Measurements from ENCODE around the gene GPC5.

GPC5 gene

DNA sequence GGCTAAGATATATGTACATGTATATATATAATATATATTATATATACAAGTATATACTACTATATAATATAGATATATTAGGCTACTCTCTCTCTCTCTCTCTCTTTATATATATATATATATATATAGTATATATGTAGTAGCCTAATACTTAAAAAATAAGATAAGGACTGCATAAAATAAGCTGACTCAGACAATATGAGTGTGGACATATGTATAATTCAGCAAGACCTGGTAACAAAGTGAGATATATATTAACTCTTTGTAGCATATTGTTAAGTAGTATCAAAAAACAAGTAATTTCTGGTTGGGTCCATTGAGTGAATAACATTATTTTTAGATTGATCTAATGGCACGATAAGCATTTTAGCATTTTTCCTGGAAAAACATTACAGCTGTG lies 509.0 kb downstream of the GPC5 start:
- DNase-seq, result no peak

DNA sequence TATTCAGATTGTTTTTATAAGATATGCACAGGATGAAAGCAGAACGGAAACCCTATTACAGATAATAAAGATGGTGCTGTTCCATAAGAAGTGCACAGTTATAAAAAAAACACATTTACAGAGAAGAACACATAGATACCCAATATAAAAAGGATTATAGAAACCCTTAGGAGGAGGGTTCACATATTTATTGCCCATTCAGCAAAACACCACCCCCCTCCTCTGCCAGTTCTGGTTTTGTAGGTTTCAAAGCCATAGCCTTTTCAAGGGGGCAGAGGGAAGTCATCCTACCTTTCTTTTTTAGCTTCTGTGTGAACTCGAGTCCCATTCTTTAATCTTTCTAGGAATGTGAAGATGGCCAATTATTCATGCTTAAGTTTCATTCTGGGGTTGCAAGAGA lies 511.2 kb downstream of the GPC5 start:
- DNase-seq, result no peak

DNA sequence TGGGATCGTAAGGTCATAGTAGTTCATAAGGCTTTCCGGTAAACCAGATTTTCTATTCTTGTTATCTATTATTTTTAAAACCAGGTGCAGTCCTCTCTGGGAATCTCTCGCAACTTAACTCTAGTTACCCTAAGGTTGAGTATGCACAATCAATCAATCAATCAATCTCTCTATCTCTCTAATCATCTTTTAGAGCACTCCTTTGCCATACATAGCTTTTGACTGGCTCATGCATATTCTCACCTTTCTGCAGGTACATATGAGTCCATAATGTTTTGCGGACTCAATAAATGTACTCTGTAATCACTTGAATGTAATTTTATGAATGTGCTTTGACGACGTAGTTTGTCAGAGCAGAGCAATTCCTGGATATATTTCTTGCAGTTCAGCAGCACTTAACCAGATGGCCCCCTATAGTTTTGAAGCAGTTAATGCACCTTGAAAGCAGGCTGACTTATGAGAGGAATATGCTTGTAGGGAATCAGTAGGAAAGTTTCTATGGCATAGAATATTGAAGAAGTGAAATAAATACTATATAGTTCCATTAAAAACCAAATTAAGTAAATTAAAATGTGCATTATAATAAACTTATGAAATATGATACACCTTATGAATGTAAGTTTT lies 524.7 kb downstream of the GPC5 start:
- DNase-seq, result no peak

DNA sequence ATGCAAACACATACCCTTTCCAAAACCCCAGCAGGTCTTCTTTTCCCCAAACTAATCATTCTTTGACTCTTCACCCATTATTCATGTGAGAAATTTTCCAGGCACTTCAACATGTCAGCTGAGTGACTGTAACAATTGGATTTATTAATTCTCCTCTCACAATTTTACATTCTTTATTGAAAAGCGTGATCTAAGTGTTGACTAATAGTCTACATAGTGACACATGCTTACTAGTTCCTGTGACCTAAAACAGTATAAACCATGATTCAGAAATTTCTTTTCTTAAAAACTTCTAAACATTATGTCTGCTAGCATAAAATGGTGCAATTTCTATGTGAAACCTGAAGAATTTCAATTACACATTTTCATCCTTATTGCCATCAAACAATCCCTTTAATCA lies 532.3 kb downstream of the GPC5 start:
- DNase-seq, result no peak

DNA sequence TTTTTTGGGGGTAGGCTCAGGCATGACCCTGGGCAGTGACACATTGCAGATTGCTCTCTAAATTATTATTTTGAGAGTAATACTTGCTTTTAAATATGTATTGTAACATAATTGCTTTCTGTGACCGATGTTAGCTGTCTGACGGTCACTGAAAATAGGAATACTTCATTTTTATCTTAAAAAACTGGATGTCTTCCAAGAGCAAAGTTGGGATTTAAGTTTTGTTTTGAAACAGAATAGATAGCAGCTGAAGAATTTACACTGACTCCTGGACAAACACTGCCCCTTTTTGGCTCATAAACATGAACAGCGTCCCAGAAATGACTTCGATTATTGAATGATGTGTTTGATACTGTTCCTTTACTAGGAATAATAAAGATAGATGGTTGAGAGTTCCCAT lies 535.9 kb downstream of the GPC5 start:
- no peak for DNase-seq

DNA sequence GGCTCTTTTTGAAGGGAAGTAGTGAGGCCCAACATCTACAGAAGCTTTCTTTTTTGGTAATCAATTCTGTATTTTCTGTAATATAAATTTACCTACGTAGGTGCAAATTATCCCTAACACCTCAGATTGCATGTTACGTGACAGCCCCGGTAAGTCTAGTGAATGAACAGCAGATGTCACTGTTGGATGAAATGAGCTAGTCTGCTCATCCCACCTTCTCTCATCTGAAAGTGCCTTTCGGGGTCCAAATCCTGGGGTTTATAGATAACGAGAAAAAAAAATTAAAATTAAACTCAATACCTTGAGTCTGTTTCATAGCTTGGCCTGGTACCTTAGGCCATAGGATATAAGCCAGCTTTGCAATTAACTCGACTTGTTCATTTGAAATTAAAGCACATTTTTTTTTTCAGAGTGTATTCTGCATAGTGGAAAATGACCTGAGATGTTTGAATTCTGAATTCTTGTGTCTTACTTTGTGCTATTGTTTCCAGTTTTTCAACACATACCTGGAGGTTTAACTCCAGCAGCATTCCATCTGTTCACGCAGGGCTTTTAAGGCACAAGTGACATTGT lies 548.2 kb downstream of the GPC5 start:
- no peak for DNase-seq

DNA sequence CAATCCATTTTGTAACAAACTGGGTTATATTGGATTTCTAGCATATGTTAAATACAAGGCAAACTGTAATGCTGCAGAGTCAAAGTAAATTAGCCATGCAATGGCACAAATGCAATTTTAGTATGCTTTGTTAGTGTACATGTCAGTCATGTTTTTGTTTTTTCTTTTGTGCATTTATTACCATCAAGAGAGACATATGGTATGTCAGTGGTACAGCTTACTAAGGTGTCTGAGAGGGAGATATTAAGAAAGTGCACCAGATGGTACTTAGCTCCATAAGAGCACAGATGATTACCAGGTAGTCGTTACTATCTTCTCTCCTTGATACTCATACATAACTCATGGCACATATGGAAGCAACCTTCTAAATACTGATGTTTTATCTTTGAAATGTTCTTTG lies 550.3 kb downstream of the GPC5 start:
- DNase-seq, result no peak

DNA sequence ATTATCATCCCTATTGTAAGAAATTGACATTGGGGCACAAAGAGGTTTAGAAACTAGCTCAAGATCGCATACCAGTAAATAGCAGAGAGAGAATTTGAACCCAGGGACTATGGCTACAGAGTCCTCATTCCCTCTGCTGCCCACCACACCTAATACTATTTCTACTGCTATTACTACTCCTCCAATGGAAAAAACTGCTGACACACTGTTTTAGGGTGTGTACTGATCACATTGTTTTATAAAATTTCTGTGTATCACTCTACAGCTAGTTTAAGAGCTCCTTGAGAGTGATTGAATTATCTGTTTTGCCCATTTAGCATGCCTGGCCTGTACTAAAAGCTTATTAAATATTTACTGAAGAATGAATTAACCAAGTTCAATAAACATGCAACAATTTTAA lies 552.4 kb downstream of the GPC5 start:
- DNase-seq, result no peak

DNA sequence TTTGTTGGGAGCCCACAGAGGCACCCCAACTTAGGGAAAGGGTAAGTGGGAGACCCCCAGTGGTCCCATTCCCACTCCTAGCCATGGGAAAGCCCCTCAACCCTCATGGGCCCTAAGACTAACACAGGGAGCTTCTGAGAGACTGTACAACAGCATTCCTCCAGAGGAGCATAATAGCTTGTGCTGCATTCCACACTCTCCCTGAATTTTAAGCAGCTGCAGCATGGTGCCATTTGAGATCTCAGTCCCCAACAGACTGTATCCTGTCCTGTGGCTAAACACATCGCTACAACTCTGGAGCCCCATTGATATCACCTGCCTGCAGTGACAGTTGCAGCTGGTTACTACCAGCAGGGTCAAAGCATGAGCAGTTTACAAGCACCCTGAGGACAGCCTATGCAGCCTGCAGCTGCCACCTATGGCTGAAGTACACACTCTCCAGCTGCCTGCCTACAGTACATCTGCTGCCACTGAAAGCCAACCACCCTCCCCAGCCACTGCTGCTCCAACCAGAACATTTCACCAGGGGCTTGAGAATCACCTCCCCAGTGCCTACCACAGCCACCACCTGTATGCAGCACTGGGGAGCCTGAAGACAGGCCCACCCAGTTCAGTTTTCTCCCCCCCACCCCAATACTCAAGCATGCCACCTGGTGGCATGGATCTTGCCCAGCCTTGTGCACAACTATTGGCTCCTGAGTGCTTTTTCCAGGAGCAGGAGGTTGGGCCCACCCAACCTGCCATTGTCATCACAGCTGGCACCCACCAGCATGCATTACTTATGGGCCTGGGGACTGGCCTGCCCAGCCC lies 557.3 kb downstream of the GPC5 start:
- no peak for DNase-seq

DNA sequence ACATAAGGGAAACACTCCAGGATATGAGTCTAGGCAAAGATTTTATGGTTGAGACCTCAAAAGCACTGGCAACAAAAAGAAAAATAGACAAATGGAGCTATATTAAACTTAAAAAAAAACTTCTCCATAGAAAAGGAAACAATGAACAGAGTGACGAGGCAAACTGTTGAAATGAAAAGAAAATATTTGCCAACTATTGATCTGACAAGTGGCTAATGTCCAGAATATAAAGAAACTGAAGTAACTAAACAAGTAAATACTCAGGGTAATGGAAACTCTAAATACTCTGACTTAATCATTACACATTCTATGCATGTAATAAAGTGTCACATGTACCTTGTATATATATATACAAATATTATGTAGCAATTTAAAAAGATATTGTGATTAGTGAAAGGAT lies 562.5 kb downstream of the GPC5 start:
- DNase-seq, result no peak

DNA sequence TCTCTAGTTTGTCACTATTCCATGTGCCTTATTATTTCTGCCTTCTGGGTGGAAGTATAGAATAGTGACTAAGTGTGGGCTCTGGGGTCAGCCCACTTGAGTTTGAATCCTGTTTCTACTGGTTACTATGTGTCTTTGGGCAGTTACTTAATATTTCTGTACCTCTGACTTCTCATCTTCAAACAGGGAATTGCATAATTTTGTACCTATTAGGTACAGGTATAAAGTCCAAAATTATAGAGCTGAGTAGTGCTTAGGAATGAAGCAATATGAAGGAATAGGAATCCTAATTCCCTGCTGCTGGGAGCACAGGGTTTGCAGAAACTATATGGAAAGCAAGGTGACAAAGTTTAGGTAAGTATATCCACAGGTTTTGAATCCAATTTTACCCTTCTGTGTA lies 564.5 kb downstream of the GPC5 start:
- no peak for DNase-seq

DNA sequence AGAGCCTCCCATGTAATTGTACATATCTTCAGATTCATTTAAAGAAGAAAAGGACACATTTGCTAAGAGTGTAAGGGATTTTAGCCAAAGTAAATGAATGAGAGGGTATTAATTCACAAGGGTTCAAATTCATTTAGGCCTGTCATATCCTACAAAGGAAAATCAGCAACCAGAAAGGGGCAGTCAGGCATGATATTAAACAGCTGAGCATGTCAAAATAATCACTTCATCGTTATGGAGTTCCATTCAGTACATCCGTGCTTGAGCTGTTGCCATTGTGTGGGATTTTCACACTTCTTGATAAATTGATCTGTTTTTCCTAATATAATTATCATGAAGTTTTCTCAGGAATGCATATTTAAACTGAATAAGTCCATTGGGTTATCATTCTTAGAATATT lies 567.1 kb downstream of the GPC5 start:
- no peak for DNase-seq

DNA sequence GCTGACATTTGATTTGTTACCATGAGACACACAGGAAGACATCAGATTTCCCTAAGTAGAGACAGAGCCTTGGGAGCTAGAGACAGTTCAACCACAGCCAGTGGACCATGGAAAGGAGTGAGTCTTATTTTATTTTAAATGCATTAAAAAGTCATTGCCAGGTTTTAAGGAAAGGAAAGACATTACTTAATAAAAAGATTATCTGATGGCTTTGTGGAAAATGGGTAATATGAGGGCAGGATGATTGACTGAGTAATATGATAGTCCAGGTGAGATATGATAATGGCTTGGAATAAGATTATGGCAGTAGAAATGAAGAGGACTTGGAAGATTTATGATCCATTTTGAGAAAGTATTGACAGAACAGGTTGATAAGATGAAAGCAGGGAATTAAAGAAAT lies 580.1 kb downstream of the GPC5 start:
- DNase-seq, result no peak

DNA sequence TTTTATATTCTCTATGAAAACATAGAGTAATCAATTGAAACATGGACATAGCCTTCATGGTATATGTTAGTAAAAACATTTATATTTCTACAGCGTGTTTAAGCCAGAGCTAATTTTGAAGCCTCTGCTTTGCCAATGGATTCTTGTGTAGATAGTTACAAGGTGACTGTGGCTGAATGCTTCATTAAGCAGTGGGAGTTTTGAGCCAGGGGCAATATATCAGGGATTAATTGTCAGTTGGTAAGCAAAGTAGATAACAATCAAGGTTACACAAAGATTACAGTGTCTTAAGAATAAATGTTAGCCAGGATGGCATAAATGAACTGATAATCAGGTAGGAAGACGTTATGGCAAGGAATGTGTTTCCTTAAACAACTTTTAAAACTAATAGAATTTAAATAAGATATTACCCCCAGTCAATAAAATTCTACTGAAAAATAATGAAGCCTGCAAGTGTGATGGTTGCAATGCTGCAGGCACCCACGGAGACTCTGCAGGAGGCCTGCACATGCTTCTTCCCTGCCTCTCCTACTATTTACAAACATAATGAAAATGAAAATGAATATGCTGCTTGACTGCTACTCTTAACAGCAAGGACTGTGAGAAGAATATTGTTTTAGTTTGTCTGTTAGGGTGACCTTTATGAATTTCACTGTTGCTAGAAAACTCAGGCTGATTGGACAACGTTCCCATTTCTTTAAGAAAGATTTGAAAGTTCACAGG lies 588.5 kb downstream of the GPC5 start:
- DNase-seq, result no peak

DNA sequence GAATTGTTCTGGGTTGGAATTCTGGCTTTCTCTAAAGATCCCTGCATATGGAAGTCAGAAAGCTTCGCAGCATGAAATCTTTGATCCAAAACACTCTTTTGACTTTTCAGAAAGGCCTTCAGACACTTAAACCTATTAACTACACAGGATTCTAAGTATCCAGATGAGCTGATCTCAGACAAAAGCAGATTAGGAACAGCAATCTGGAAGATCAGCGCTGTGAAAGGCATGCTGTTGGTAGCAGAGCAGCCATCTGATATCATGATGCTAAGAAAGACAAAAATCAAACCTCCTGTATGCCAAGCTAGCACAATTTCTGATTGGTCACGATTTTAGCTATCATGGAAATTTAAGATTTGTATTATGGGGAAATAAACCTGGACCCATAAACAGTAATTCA lies 589.9 kb downstream of the GPC5 start:
- no peak for DNase-seq

DNA sequence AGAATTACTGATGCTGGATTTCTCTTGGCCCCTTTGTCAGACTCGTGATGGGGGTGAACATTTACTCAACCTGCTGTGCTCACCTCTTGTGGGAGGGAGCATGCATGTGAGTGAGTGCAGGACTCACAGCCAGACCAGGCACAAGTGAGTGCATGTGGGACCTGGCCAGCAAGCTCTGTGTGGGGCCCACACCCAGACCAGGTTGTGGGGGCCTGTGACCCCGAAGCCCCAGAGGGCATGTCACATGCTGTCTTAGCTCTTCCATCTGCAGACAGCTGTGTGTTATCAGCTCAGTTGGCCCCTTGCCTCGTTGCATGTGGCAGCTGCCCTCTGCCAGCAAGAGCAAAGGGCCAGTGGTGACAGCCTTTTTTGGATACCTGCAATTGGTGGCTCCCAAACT lies 614.4 kb downstream of the GPC5 start:
- DNase-seq, result no peak

DNA sequence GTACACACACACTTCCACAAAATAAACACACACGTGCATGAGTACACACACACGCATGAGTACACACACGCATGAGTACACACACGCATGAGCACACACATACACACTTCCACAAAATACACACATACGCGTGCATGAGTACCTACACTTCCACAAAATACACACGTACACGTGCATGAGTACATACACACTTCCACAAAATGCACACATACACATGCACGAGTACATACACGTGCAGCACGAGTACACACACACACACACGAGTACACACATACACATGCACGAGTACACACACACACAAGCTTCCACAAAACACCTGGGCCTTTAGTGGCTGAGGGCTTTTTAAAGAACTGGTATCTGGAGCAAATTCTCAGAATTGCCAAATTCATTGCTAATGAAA lies 619.3 kb downstream of the GPC5 start:
- no peak for DNase-seq

DNA sequence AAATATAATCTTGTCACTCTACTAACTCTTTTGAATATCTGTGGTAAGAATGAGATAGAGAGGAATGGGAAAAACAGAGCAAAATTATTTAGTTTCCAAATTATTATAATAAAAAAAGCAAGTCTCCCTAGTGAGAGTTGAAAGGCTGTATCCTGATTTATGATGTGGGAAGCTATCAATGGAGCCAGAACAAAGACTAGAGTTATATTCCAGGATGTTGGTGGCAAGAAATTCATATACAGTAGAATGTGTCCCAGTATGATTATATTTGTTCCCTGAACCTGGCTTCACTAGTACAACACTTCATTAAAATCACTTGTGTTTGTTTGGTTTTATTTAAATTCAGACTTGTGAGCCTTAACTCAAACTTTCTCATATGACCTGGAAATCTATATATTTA lies 630.3 kb downstream of the GPC5 start:
- DNase-seq, result no peak

DNA sequence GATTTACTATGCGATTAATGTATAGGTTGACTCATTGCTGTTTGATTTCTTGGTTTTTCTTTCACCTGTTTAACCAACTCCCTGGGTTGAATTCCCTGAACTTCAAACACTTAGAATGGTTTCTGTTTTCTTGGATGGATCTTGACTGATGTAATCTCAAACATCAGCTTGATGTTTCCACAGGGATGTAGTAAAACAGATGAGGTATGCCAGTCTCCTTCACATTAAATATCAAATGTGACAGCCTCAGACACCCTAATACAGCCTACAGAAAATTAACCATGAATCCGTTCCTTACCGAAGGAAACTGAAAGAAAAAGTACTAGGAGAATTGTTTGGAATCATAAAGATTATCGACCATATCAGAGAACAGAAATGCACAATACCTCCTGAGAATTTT lies 631.2 kb downstream of the GPC5 start:
- no peak for DNase-seq

DNA sequence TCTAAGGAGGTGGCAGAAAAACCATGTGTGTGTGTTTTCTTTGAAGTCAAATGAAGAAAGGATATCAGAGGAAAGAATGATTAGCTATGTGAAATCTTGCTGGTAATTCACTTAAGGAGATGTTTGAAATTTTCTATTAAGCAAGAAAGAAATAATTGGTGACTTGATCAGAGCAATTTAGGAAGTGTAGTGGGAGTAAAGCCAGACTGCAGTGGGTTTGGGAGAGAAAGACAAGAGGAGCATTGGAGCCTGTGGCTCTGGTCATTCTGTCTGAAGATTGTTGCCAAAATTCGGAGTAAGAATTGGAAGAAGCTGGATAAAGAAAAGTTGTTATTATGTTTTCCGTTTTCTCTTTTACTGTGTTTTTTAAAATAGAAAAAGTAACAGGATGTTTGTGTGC lies 640.5 kb downstream of the GPC5 start:
- DNase-seq, result no peak

DNA sequence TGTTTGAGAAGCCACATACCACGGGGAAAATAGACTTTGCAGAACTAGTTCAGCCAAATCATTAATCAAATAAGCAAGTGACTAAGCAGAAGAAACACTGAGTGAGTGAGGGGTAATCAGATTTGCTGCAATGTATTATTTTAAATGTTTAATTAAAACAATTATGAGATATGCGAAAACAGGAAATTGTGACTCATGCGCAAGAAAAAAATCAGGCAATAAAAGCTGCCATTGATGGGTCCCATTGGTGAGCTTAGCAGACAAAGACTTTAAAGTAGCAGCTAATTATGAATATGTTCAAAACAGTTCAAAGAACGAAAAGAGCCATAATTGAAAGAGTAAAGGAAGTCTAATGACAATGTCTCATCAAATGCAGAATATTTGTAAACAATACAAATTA lies 644.1 kb downstream of the GPC5 start:
- DNase-seq, result no peak

DNA sequence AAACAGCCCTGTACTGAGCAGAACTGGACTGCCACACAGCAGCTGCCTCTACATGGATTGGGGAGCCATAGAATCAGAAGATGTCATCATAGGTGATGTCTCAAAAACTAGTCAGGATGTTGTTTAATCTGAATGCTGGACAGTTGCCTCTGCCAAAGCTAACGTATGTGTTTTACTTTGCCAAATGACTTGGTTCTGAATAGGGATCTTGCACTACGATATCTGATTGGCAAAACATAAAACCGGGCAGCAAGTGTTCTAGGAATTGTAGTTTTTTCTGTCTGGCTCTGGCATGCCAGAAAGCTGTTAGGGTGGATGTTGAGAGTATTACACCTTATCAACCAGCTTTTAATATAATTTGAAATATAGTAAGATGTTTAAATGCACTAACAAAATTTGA lies 645.9 kb downstream of the GPC5 start:
- DNase-seq, result no peak

DNA sequence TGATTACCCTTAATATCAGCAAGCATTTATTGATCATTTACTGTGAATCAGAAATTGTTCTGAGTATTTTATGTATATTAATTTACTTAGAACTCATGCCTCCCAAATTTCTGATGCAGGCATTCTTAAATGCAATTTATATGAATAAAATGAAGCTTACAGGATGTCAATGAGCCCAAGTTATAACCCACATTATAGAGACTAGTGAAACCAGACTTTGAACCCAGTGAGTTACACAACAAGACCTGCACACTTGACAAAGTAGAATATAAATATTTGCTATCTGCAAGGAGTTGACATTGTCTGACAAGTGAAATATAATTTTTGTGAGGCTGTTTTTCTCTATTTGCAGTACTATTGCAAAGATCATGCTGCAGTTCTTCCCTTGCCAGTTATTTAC lies 656.0 kb downstream of the GPC5 start:
- DNase-seq, result no peak

DNA sequence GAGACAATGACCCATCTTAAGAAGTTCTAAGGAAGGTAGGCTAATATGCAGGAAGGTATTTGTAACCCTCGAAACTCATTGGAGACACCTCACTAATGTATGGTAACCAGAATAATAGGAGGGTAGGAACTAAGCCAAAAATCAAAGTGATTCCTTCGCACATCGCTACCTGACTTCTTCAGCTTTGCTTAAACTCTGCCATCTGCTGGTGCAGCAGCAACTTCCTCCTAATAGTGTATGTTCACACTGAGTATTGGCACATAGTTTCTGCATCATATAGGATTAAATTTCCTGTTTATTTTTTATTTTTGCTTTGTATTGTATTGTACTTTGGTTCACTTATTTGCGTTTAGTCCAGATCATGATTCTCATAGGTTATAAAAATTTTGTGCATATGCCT lies 676.2 kb downstream of the GPC5 start:
- DNase-seq, result no peak
